ENCODE results near the gene TTC17. TPM values are rescaled to one million over a fixed set of nuclear protein-coding genes. Genes with fewer than 3 reads are reported as not detected.

Gene TTC17
- total RNA-seq, 1 donor from 2014 or later: 79.8 TPM

DNA sequence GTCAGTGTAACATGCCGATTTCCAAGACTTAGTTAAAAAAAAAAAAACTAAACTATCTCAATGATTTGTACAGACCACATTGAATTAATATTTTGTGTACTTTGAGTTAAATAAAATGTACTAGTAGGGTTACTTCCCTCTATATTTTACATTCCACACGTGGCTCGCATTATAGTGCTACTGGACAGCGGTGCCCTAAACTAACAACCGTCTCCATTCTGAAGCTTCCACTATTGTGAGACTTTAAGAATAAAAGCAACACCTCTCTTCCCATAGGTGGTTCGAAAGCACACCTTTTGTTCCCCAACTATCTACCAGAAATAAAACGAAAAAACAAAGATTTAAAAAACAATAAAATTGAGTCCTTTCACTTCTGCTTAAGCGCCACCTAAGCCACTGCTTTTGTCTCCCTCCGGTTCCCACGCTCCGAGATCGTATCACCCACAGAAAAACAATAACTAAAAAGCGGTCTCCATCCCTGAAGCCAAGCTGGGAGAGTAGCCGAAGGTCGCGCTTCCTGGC, 380 bp upstream of the TTC17 start:
- no peak for DNase-seq (ENCODE audit: low spot score)
- Mint-ChIP-seq H3K27me3 (ENCODE audit: unreplicated experiment) (peaks cover 10% of the 10 kb centered on the region), H3K4me1 (ENCODE audit: unreplicated experiment) (peaks cover 18% of the 10 kb centered on the region), H3K36me3 (ENCODE audit: low read depth, unreplicated experiment) (peaks cover 5% of the 10 kb centered on the region), H3K27ac (ENCODE audit: unreplicated experiment) (peak overlapping the region; percentile 93), H3K9me3 (ENCODE audit: unreplicated experiment) (no peaks in the 10 kb centered on the region), H3K4me3 (ENCODE audit: unreplicated experiment) (peak overlapping the region; percentile 94)
- TF ChIP-seq CTCF (IDR thresholded peaks at IDR 0.05; ENCODE audit: unreplicated experiment): no peak

- TF ChIP-seq CTCF (IDR thresholded peaks at IDR 0.05; ENCODE audit: unreplicated experiment): no peak
- DNase-seq (ENCODE audit: low spot score): peak; percentile 18
- H3K4me3 Mint-ChIP-seq (ENCODE audit: unreplicated experiment): peak overlapping the region; percentile 94
- H3K4me1 Mint-ChIP-seq (ENCODE audit: unreplicated experiment): peaks cover 18% of the 10 kb centered on the region
- H3K27me3 Mint-ChIP-seq (ENCODE audit: unreplicated experiment): peaks cover 10% of the 10 kb centered on the region
- H3K27ac Mint-ChIP-seq (ENCODE audit: unreplicated experiment): peak overlapping the region; percentile 96
- no peaks in the 10 kb centered on the region for H3K9me3 Mint-ChIP-seq (ENCODE audit: unreplicated experiment)
- H3K36me3 Mint-ChIP-seq (ENCODE audit: low read depth, unreplicated experiment): peaks cover 9% of the 10 kb centered on the region
These were observed 700 bp downstream of the TTC17 start for GRCh38 chr11:43359422-43359818.

GRCh38 chr11:43360361-43361032, 1.8 kb downstream of the TTC17 start:
- Mint-ChIP-seq H3K4me1 (ENCODE audit: unreplicated experiment) (peaks cover 18% of the 10 kb centered on the region), H3K36me3 (ENCODE audit: low read depth, unreplicated experiment) (peaks cover 10% of the 10 kb centered on the region), H3K27me3 (ENCODE audit: unreplicated experiment) (peaks cover 10% of the 10 kb centered on the region), H3K27ac (ENCODE audit: unreplicated experiment) (peak overlapping the region; percentile 96), H3K4me3 (ENCODE audit: unreplicated experiment) (peak overlapping the region; percentile 94), H3K9me3 (ENCODE audit: unreplicated experiment) (no peaks in the 10 kb centered on the region)
- no peak for DNase-seq (ENCODE audit: low spot score)
- TF ChIP-seq CTCF (IDR thresholded peaks at IDR 0.05; ENCODE audit: unreplicated experiment): no peak

DNA sequence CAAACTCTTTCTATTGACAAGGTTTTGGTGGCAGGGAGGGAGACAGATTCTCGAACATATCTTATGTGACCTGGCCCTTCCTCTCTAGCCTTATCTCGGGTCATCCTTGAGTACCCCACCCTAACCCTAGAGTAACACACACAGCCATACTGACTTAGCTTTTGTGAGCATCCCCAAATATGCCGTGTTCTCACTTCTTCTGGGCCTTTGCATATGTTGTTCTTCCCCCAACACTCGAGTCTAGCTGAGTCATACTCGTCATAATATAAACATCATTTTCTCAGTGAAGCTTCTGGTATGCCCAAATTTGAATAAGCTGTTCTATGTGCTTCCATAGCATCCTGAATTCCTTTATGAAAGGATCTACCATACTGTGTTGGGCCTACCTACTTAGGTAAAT, 8.0 kb downstream of the TTC17 start:
- no peaks in the 10 kb centered on the region for H3K9me3 Mint-ChIP-seq (ENCODE audit: unreplicated experiment)
- H3K27me3 Mint-ChIP-seq (ENCODE audit: unreplicated experiment): no peaks in the 10 kb centered on the region
- DNase-seq (ENCODE audit: low spot score): no peak
- TF ChIP-seq CTCF (IDR thresholded peaks at IDR 0.05; ENCODE audit: unreplicated experiment): no peak
- peaks cover 9% of the 10 kb centered on the region for H3K36me3 Mint-ChIP-seq (ENCODE audit: low read depth, unreplicated experiment)
- no peak overlapping the region for H3K27ac Mint-ChIP-seq (ENCODE audit: unreplicated experiment)
- H3K4me1 Mint-ChIP-seq (ENCODE audit: unreplicated experiment): no peaks in the 10 kb centered on the region
- H3K4me3 Mint-ChIP-seq (ENCODE audit: unreplicated experiment): no peak overlapping the region

GRCh38 chr11:43367382-43368178, 8.9 kb downstream of the TTC17 start:
- Mint-ChIP-seq H3K27me3 (ENCODE audit: unreplicated experiment) (no peaks in the 10 kb centered on the region), H3K9me3 (ENCODE audit: unreplicated experiment) (no peaks in the 10 kb centered on the region), H3K27ac (ENCODE audit: unreplicated experiment) (no peak overlapping the region), H3K4me3 (ENCODE audit: unreplicated experiment) (no peak overlapping the region), H3K36me3 (ENCODE audit: low read depth, unreplicated experiment) (peaks cover 9% of the 10 kb centered on the region), H3K4me1 (ENCODE audit: unreplicated experiment) (no peaks in the 10 kb centered on the region)
- no peak for DNase-seq (ENCODE audit: low spot score)
- no peak for TF ChIP-seq CTCF (IDR thresholded peaks at IDR 0.05; ENCODE audit: unreplicated experiment)

Measured in endothelial cell (in vitro differentiated cells).